NOMO-1 treated with DMSO at 0.1 percent for 48 hours (cell line): ENCODE measurements around the gene TMEM45B.
"Not testable (repeated sequence)": the region's sequence is repeated elsewhere in the genome, so short reads cannot be mapped to it uniquely, and the experiment has no call there.

Source experiments
- DNase-seq: peaks from one replicate; lab custom pipeline; 2025; ENCODE audit not compliant: unreplicated experiment; lab: John Stamatoyannopoulos, UW

TMEM45B gene

DNA sequence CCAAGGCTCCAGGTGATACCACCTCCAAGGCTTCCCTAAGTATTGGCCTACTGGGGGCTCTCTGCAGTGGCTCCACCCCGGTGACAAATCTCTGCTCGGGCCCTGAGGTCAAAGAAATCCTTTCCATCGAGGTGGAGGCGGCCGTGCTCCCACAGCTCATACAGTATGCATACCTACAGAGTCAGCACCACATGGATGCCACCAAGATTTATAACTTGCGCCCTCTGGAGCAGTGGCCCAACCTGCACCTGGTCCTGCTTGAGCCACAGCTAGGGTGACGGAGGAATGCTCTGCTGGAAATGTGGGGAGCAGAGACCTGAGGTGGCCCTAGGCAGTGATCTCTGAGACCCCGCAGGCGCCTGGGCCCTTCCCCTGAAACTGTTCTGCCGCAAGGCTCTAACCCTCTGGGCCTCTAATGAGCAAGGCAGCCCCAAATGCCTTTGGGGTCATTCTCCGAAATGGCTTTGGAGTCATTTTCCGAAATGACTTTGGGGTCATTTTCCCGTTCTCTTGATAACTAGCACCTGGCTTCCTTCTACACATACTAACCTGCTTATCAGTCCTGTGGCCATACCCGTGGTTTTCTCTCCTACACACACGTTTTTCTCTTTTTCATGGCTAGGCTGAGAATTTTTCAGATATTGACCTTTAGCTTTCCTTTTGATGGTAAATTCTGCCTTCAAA is 33.9 kb downstream of the TMEM45B start:
- DNase-seq = no peak

DNA sequence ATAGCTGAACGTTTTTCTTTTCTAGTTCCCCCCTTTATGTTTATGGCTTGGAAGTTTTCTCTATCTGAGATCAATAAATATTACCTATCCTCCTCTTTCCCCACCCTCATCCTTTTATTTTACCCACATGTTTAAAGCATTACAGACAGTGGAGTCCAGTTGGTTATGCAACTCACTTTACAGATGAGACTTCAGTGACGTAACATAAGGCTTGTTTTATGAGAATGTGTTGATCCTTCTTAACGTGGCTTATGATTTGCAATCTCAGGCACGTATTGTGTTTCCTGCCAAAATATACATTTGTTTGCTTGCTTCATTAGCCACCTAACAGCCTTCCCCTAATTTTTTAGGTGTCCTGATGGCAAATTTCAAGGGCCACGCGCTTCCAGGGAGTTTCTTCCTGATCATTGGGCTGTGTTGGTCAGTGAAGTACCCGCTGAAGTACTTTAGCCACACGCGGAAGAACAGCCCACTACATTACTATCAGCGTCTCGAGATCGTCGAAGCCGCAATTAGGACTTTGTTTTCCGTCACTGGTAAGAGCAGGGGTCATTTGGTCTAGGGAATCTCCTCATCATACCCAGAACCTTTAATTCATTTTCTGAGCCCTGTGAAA is 36.6 kb downstream of the TMEM45B start:
- DNase-seq = peak; percentile 38

DNA sequence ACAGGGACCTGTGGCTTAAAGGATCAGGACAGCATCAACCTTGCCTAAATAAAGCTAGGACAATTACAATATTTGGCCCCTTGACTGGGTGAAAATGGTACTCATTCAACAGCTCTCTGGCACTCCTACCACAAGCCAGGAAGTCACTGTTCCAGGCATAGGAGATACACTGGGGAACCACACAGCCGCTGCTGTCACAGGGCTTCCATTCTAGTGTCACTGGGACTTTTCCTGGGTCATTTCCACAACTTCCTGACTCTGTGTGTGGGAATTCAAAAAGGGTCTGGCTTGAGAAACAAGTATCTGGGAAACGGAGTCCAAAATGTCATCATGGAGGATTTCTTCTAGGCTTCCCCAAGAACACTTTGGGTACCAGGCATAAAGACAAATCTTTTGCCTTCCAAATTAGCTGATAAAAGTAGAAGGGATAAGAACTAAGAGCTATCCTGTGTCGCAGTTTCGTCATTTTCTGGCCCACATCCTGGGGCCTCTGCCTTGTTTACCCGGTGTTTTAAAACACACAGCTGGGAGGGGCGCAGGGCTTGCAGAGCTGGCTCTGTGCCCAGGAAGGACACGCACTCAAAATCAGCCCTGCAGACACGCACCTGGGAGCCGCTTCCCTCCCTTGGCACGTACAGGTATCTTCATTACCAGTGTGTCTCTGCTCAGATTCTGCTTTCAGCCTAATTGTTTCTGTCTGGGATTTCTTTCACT is 38.0 kb downstream of the TMEM45B start:
- no peak for DNase-seq

DNA sequence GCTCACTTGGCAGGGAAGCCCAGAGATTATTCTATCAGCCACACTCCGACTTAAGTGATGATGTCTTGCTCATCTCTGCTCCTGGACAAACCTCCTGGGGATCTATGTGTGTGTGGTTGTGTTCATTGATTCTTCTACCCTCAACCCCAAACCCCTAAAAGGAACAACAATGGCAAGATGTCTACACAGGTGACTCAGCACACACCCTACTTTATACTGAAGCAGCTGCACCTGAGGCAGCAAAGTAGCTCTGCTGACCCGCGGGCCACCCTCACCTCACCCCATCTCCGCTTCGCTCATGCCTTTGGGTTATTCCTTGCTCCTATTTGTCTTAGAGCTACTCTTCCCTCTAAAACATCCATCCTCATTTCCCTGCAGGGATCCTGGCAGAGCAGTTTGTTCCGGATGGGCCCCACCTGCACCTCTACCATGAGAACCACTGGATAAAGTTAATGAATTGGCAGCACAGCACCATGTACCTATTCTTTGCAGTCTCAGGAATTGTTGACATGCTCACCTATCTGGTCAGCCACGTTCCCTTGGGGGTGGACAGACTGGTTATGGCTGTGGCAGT is 38.7 kb downstream of the TMEM45B start:
- DNase-seq = no peak

DNA sequence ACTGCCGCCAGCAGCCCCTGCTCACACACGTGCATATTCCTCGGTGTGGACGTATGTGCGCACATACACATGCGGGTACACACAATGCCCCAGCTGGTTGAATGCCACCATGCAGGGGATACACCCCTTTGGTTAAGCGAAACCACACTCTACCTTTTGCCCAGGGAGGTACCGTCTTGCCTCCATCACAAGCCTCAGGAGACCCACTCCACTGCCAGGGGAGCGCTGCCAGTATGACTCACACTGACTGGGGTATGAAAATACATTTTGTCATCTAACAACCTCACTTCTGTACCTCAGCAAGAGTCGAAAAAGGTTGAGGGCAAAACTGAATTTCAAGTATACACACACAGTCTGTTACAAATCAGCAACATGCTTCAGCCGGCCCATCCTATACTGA is 39.4 kb downstream of the TMEM45B start:
- no peak for DNase-seq

DNA sequence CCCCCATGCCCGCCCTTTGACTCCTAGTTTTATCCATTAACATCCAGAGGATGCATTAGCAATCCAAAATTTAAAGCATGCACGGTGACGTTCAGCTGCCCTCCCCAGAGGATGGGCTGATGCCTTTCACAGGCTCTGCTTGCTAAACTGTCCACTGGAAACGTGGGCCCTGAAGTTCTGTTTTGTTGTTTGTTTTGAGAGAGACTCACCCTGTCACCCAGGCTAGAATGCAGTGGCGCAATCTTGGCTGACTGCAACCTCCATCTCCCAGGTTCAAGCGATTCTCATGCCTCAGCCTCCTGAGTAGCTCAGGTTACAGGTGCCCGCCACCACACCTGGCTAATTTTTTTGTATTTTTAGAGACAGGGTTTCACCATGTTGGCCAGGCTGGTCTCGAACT is 40.4 kb downstream of the TMEM45B start:
- DNase-seq = no peak

DNA sequence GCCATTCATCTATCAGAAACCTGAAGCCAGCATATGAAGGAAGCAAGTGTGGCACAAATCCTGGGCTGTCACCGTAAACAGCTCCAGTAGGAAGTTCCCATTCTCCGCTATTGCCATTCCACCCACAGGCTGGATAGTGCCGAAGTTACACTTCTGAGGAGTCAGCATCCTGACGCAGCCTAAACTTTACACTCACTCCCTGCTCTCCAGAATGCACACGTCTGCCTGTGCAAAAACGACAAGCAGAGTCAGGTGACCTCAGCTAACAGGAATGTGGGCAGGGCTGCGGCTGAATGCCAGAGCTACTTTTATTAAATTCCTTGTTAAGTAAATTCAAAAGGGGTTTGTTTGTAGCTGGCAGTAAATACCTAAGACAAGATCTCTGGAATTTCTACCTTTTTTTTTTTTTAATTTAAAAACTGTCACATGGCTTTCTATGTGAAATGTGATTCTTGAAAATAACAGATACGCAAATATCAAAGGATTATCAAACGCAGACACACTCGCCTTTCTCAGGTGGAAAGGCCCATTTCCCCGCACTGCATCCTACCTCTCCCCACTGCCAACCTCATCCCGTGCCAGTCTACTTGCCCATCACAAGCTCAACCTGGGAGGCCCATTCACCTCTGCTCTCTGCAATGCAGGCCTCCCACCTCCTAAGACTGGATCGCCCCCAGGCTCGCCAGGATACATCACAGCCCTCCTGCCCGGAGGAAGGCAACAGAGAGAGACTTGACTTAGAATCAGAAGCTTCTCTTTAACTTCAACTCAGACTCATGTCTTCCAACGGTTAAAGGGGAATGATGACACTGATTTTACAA is 46.3 kb downstream of the TMEM45B start:
- DNase-seq = no peak

DNA sequence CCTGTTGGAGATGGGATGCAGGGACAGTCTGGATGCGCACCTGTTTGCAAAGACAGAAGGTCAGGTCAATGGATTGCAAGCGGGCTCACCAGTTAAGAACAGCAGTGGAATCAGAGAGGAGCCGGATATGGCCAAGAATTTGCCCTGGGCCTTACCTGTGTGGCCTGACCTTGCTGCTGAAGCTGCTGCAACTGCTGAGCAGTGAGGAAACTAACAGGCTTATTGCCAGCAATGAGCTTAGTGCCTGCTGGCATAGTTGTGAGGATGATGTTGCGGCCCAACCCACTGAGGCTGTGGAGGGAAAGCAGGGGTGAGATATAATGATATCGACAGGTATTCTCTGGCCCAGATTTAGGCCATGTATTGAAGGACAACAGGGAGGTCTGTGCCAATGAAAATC is 49.2 kb downstream of the TMEM45B start:
- DNase-seq = no peak

DNA sequence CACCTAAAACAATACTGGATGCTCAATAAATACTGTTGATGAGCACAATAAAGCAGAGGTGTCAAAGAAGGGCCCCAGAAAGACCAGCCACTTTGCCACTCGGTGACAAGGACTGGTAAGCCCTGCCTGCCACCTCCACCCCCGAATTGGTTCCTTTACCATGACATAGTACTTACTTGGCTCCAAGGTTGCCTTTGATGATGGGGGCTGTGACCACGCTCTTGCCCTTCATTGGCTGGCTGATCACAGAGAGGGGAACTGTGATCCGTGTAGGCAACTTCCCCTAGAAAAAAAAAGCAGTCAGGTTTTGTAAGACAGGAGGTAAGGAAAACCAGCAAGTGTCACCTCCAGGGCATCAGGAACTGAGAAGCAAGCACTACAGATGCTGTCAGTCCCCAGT is 50.1 kb downstream of the TMEM45B start:
- no peak for DNase-seq

DNA sequence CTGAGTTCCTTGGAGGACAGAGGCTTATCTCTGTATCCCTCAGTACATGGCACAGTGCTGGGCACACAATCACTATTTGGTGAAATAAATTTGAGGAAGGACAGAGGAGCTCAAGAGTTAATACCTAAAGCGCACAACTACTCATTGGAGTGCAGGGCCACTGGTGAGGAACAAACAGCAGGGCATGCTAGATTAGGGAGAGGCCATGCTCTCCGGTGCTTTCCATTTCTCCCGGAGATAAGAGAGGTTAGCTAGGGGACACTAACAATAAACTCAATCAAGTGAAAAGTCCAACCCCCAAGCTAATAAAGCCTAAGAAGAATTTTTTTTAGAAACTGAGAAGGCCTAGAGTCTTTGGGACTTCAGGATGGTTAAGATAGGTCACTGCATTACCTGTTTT is 50.7 kb downstream of the TMEM45B start:
- DNase-seq = no peak

DNA sequence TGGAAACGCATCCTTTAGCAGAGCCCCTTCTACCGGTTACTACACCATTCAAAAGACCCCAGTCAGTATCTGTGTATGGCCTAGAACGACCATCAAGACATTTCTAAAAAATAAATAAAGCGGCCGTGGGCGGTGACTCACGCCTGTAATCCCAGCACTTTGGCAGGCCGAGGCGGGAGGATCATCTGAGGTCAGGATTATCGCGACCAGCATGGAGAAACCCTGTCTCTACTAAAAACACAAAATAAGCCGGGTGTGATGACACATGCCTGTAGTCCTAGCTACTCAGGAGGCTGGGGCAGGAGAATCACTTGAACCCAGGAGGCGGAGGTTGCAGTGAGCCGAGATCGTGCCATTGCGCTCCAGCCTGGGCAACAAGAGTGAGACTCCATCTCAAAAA is 53.0 kb downstream of the TMEM45B start:
- not testable (repeated sequence) for DNase-seq

DNA sequence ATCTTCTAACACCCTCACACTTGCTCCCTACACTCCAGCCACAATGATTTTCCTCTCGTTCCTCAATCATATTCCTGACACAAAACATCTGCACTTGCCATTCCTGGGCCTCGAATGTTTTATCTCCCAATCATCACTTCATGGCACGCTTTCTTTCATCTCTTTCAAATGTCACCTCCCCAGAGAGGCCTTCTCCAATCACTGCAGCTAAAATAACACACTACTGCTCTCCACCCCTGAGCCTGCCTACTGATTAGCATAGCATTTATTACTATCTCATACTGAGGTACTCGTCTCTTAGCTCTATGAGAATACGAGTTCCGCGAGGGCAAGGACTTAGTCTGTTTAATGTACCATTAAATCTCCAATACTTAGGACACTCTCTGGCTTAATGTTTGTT is 56.3 kb downstream of the TMEM45B start:
- DNase-seq = no peak

DNA sequence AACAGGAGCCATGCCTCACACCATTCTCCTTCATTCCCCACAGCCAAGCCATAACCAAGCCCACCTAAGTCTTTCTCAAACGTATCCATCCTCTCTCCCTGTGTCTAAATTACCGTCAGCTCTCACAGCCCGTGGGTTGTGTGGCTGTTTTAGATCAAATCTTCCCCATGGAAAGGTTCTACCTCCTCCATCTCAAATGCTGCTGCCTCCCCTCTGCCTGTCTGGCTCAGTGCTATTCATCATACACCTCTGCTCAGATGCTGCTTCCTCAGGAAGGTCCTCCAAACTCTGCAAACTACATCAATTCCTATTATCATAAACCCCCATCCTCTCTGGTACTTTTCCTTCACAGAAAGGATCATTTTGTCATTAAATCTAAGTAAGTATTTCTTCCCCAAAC is 64.7 kb downstream of the TMEM45B start:
- DNase-seq = no peak

DNA sequence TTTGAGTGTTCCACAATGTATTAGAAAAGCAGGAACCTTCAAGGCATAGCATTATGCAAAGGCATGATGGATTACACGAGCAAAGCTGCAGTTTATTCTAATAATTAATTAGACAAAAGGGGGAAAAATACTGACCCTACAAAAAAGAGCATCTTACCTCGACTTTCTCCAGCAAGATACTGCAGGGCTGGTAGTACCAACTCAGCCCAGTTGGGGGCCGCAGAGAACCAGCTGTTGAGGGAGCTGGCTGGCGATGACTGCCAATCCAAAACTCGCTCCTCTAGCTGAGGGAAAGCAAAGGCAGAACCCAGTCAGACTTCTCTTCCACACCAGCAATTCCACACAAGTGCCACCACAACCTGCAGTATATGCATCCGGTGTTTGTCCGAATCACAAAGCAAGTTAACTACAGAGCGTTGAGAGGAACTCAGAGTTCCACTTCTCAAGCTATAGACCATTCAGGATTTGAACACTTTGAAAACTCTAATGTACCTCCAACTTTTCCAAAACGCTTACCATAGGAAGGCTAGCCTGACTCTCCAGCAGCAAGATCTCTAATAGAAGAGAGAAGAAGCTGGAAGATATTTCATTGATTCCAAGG is 66.0 kb downstream of the TMEM45B start:
- peak; percentile 4 for DNase-seq

DNA sequence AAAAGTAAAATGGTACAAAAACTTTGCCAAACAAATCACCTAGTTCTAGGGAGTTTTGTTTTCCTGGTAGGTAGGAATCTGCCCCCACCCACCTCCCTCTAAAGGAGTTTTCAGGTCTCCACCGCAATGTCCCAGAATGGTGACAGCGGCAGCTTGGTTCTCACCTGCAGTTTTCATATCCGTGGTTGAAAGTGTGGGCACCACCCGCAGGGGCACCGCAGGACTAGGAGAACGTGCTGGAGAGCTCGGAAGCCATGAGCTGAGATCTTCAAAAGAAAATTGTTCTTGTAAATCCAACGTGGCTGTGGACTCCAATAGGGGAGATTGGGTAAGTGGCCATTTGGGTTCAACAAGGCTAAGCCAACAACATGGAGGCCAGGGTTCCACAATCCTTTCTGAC is 68.9 kb downstream of the TMEM45B start:
- DNase-seq = no peak

DNA sequence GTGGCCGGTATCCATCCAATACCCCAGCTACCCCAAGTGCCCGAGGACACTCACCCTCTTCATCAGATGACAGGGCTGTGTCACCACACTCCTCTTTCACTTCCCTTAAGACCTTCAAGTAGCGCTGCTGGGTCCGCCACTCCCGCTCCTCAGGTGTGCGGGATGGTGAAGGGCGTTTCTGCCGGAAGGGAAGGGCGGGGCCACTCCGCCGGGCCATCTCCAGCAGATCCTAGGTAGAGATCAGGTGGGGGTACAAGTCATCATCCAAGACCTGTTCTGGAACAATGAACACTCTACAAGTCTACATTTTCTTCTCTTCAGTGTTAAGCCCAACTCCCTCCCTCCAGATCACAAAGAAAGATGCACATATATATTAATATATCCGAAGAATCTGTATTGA is 69.7 kb downstream of the TMEM45B start:
- no peak for DNase-seq

DNA sequence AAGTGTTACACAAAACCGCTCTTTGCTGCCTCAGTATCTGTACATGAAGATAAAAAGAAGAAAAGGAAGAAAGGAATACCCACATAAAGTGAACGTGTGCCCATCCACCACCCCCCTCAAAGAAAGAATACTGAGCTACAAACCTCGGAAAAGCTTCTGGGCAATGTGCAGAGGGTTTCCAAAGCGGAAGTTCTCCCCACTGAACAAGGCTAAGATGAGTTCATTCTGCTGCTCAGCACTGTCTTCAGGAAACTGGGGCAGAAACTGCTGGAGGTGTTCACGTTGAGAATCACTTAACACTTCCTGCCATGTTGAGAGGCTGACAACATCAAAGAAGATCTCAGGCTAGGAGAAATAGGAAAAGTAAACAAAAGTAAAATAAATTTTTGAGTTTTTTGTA is 72.8 kb downstream of the TMEM45B start:
- no peak for DNase-seq

DNA sequence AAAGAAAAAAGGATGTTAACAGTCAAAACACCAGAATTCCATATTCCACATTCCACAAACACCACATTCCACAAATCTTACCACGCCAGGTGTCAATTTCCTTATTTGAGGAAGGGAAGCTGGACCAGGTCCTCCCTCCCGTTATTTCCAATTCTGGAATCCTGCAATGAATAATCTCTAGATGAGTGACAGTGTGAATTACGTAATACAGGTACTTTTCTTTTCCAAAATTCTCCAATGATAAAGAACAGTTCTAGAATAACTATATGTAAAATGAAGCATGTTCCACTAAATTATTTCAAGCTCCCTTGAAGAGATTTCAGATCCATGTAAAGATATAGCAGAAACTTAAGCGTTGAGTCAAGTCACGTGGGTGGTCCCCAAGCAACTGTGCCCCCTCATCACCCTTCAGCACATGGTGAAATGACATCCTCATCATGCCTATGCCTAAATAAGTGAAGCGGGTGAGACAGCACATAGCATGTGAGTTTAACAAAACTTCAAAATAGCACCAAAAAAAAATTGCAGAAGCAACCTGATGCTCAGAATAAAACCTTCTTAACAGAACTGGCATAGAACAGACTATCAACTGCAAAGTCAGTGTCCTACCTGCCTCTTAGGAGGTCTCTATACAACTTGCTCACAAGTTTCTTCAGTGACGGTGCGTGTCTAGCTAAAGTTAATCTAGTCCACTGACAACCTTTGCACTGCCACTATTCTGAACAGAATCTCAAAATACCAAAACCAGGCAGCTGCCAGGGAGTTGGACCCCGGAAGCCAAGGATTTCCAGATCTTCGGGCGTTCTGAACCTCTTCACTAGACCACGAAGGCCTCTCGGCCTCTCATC is 78.9 kb downstream of the TMEM45B start:
- DNase-seq = peak; percentile 8

DNA sequence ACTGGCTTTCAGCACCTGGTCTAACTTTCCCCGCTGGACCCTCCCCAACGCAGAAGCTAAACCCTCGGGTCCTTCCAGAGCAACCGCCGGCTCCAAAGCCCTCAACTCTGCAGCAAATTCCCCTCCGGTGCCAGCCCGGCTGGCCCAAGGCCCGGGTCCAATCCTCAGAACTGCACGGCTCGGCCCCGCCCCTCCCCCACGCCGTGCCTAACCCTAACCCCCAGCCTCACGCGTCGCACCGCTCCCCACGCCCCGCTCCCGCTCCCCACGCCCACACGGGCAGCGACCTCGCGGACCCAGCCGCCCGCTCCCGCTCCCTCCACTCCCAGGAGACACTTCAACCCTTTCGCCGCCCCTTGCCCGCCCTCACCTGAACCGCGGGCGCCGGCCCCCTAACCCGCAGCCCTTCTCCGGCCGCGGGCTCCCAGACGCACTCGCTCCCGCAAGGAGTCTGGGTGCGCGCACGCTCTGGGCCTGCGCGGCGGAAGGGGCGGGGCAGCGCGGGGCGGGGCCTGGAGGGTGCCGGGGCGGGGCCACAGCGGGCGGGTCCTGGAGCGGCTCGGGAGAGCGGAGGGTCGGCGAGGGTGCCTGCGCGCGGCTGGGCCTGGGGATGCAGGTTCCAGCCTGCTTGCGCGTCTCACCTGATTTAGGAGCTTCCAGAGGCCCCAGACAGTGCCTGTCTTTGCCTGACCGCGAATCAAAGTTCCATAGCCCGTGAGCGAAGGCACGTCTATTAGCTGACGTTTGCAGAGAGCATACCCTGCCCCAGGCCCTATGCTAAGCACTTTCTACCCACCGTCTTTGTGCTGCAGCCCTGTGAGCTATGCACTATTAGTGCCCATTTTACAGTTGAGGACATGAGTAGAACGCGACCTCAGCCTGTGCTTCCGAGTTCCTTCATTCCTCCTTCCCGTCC is 79.7 kb downstream of the TMEM45B start, which contains the start of gene NFRKB:
Gene NFRKB (minus strand): TSS at position 453 of the 916 bp plus-strand sequence. CDS start 2,729 bp downstream, outside the sequence.
- peak; percentile 62 for DNase-seq
